ENCODE measurements around the gene PDE7B. TPM values are rescaled to one million over a fixed set of nuclear protein-coding genes. Genes with fewer than 3 reads are reported as not detected.

Gene PDE7B
- polyA plus RNA-seq, 1 of the 3 experiments (the other 2 are of a cell fraction) = 1.9 TPM

DNA sequence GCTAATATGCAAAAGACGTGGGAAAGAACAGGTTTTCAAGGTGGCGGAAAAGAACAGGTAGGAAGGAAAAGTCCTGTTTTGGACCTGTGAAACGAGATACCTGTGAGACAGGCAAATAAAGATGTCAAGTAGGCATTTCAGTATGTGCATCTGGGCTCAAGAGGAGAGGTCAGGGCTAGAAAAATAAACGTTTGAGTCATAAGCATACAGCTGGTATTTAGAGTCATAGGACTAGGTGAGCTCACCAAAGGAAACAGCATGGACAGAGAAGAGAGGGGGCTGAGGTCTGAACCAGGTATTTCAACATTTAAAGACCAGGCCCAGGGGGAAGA, 383.7 kb downstream of the PDE7B start:
- Histone ChIP-seq H3K4me2 (no peak overlapping the region), H2AFZ (ENCODE audit: low read depth) (no peak overlapping the region), H3K9me3 (no peaks in the 10 kb centered on the region), H3K4me1 (ENCODE audit: control insufficient read depth in 1 of 2, insufficient read depth in 2 of 2, low read depth in 1 of 2, low read length in 1 of 2) (no peaks in the 10 kb centered on the region), H4K20me1 (ENCODE audit: insufficient read depth) (no peaks in the 10 kb centered on the region), H3K27me3 (ENCODE audit: insufficient read depth) (no peaks in the 10 kb centered on the region), H3F3A (replicated peaks; ENCODE audit: insufficient read depth) (no peaks in the 10 kb centered on the region), H3K27ac (ENCODE audit: low read depth in 2 of 2, low read length in 1 of 2) (no peak overlapping the region), H3K9me2 (no peaks in the 10 kb centered on the region), H3K79me2 (ENCODE audit: insufficient read depth) (no peaks in the 10 kb centered on the region), H3K4me3 (ENCODE audit: low read depth in 2 of 2, low read length in 1 of 2) (no peak overlapping the region), H3K36me3 (replicated peaks in 1 of 2; ENCODE audit: control insufficient read depth in 1 of 2, insufficient read depth in 2 of 2, low read length in 1 of 2) (peaks cover 6 to 8% of the 10 kb centered on the region in 2 experiments), H3K9ac (no peak overlapping the region)
- CTCF ChIA-PET = interaction anchor here (5.5 kb wide), 1 partner anchor 8 kb away, joined by 43 read pairs; no protein-coding TSS in a partner anchor
- DNase-seq = no peak
- POLR2A ChIA-PET = no interaction called here
- 76% methylated on average over 4 of the region's 4 CpGs for WGBS (ENCODE audit: low lambda C conversion rate)
- TF ChIP-seq FOSL2 (IDR thresholded peaks at IDR 0.05; ENCODE audit: borderline replicate concordance, low read depth) (no peak), GABPA (IDR thresholded peaks at IDR 0.05; ENCODE audit: low read depth) (no peak), RXRA (IDR thresholded peaks at IDR 0.05; ENCODE audit: borderline replicate concordance, low read depth) (no peak), FOXM1 (IDR thresholded peaks at IDR 0.05; ENCODE audit: low read depth) (no peak), NRF1 (IDR thresholded peaks at IDR 0.05; ENCODE audit: low read depth, low read length) (no peak), MXI1 (IDR thresholded peaks at IDR 0.05; ENCODE audit: low read depth, low read length) (no peak), ELF1 (IDR thresholded peaks at IDR 0.05) (no peak)
- TF ChIP-seq, protein P1, sequence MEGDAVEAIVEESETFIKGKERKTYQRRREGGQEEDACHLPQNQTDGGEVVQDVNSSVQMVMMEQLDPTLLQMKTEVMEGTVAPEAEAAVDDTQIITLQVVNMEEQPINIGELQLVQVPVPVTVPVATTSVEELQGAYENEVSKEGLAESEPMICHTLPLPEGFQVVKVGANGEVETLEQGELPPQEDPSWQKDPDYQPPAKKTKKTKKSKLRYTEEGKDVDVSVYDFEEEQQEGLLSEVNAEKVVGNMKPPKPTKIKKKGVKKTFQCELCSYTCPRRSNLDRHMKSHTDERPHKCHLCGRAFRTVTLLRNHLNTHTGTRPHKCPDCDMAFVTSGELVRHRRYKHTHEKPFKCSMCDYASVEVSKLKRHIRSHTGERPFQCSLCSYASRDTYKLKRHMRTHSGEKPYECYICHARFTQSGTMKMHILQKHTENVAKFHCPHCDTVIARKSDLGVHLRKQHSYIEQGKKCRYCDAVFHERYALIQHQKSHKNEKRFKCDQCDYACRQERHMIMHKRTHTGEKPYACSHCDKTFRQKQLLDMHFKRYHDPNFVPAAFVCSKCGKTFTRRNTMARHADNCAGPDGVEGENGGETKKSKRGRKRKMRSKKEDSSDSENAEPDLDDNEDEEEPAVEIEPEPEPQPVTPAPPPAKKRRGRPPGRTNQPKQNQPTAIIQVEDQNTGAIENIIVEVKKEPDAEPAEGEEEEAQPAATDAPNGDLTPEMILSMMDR (IDR thresholded peaks at IDR 0.05) = no peak
- TF ChIP-seq, protein P2, sequence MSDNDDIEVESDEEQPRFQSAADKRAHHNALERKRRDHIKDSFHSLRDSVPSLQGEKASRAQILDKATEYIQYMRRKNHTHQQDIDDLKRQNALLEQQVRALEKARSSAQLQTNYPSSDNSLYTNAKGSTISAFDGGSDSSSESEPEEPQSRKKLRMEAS (IDR thresholded peaks at IDR 0.05; ENCODE audit: low read depth) = no peak

DNA sequence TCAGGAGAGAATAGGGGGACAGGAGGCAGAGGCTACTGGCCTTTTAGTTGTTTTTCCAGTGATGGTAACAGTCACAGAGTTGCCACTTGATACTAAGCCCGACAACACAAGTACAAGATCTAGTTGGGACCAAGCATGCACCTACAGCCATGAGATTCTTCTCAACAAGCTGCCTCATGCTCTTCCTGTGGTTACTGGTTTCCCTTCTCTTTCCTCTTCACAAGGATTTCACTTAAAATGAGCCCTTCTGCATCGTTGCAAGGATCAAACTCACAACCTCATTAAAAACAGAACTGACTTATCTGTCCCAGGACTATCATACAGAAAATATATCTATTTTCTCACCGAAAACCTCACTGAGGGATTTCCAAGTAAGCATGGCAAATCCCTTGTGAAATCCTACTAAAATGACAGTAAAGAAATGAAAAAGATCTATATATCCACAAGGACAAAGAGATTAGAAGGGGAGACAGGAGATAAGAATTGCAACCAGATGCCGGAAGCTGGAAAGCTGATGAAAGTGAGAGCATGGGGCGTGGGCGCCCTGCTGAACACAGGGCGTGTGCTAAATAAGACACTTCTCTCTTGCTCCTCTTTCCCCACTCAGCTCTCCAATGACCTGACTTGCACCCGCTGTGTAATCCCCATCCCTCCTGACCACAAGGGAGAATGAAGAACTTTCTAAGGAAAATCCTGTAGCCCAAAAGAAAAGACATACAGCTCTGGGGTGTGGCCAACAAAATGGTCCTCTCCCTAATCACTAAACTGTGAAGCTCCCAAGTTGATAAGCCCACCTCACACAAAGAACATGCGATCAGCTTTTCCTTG, 385.2 kb downstream of the PDE7B start:
- no peak overlapping the region for H3K4me3 ChIP-seq (ENCODE audit: low read depth in 2 of 2, low read length in 1 of 2)
- POLR2A ChIA-PET = no interaction called here
- no peak overlapping the region for H3K9ac ChIP-seq
- H3F3A ChIP-seq (replicated peaks; ENCODE audit: insufficient read depth) = no peaks in the 10 kb centered on the region
- no peaks in the 10 kb centered on the region for H3K9me3 ChIP-seq
- H4K20me1 ChIP-seq (ENCODE audit: insufficient read depth) = no peaks in the 10 kb centered on the region
- no peak overlapping the region for H3K4me2 ChIP-seq
- 92% methylated on average over 9 of the region's 9 CpGs for WGBS (ENCODE audit: low lambda C conversion rate)
- H2AFZ ChIP-seq (ENCODE audit: low read depth) = no peak overlapping the region
- CTCF ChIA-PET = interaction anchor here (0.7 to 5.5 kb wide), 4 partner anchors 9 to 786 kb away, joined by 3 to 43 read pairs (median 4); no protein-coding TSS in a partner anchor
- peaks cover 6 to 11% of the 10 kb centered on the region in 2 experiments for H3K36me3 ChIP-seq (replicated peaks in 1 of 2; ENCODE audit: control insufficient read depth in 1 of 2, insufficient read depth in 2 of 2, low read length in 1 of 2)
- no peaks in the 10 kb centered on the region for H3K79me2 ChIP-seq (ENCODE audit: insufficient read depth)
- H3K9me2 ChIP-seq = no peaks in the 10 kb centered on the region
- no peaks in the 10 kb centered on the region for H3K4me1 ChIP-seq (ENCODE audit: control insufficient read depth in 1 of 2, insufficient read depth in 2 of 2, low read depth in 1 of 2, low read length in 1 of 2)
- H3K27me3 ChIP-seq (ENCODE audit: insufficient read depth) = no peaks in the 10 kb centered on the region
- no peak for DNase-seq
- H3K27ac ChIP-seq (ENCODE audit: low read depth in 2 of 2, low read length in 1 of 2) = no peak overlapping the region
- TF ChIP-seq FOXJ3 (CRISPR knock-in tag; IDR thresholded peaks at IDR 0.05) (no peak), MXI1 (IDR thresholded peaks at IDR 0.05; ENCODE audit: low read depth, low read length) (no peak), GABPA (IDR thresholded peaks at IDR 0.05; ENCODE audit: low read depth) (no peak), MEF2A (IDR thresholded peaks at IDR 0.05; ENCODE audit: borderline replicate concordance, low read depth) (no peak), POLR2AphosphoS5 (IDR thresholded peaks at IDR 0.05; ENCODE audit: low read depth, low read length) (no peak), SMC3 (IDR thresholded peaks at IDR 0.05; ENCODE audit: low read depth, low read length) (no peak), FOSL2 (IDR thresholded peaks at IDR 0.05; ENCODE audit: borderline replicate concordance, low read depth) (no peak), RAD21 (IDR thresholded peaks at IDR 0.05; ENCODE audit: low read length) (no peak), NRF1 (IDR thresholded peaks at IDR 0.05; ENCODE audit: low read depth, low read length) (no peak), RXRA (IDR thresholded peaks at IDR 0.05; ENCODE audit: borderline replicate concordance, low read depth) (no peak), TCF12 (IDR thresholded peaks at IDR 0.05) (no peak)
- TF ChIP-seq, protein P3, sequence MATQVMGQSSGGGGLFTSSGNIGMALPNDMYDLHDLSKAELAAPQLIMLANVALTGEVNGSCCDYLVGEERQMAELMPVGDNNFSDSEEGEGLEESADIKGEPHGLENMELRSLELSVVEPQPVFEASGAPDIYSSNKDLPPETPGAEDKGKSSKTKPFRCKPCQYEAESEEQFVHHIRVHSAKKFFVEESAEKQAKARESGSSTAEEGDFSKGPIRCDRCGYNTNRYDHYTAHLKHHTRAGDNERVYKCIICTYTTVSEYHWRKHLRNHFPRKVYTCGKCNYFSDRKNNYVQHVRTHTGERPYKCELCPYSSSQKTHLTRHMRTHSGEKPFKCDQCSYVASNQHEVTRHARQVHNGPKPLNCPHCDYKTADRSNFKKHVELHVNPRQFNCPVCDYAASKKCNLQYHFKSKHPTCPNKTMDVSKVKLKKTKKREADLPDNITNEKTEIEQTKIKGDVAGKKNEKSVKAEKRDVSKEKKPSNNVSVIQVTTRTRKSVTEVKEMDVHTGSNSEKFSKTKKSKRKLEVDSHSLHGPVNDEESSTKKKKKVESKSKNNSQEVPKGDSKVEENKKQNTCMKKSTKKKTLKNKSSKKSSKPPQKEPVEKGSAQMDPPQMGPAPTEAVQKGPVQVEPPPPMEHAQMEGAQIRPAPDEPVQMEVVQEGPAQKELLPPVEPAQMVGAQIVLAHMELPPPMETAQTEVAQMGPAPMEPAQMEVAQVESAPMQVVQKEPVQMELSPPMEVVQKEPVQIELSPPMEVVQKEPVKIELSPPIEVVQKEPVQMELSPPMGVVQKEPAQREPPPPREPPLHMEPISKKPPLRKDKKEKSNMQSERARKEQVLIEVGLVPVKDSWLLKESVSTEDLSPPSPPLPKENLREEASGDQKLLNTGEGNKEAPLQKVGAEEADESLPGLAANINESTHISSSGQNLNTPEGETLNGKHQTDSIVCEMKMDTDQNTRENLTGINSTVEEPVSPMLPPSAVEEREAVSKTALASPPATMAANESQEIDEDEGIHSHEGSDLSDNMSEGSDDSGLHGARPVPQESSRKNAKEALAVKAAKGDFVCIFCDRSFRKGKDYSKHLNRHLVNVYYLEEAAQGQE (IDR thresholded peaks at IDR 0.05; ENCODE audit: low read depth, low read length) = no peak
- TF ChIP-seq, protein P4, sequence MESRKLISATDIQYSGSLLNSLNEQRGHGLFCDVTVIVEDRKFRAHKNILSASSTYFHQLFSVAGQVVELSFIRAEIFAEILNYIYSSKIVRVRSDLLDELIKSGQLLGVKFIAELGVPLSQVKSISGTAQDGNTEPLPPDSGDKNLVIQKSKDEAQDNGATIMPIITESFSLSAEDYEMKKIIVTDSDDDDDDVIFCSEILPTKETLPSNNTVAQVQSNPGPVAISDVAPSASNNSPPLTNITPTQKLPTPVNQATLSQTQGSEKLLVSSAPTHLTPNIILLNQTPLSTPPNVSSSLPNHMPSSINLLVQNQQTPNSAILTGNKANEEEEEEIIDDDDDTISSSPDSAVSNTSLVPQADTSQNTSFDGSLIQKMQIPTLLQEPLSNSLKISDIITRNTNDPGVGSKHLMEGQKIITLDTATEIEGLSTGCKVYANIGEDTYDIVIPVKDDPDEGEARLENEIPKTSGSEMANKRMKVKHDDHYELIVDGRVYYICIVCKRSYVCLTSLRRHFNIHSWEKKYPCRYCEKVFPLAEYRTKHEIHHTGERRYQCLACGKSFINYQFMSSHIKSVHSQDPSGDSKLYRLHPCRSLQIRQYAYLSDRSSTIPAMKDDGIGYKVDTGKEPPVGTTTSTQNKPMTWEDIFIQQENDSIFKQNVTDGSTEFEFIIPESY (IDR thresholded peaks at IDR 0.05; ENCODE audit: borderline replicate concordance, low read depth) = no peak
- TF ChIP-seq, protein P5, sequence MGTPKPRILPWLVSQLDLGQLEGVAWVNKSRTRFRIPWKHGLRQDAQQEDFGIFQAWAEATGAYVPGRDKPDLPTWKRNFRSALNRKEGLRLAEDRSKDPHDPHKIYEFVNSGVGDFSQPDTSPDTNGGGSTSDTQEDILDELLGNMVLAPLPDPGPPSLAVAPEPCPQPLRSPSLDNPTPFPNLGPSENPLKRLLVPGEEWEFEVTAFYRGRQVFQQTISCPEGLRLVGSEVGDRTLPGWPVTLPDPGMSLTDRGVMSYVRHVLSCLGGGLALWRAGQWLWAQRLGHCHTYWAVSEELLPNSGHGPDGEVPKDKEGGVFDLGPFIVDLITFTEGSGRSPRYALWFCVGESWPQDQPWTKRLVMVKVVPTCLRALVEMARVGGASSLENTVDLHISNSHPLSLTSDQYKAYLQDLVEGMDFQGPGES (IDR thresholded peaks at IDR 0.05; ENCODE audit: low read depth, low read length) = no peak

All from SK-N-SH (cell line).